HL-60 (cell line): Measurements from ENCODE around the gene NCS1.

Source experiments
- POLR2AphosphoS5 ChIP-seq: IDR thresholded peaks from 2 replicates; pipeline ENCODE4 v1.6.1; 2012; ENCODE audit warnings: low read depth
- REST ChIP-seq: IDR thresholded peaks from 2 replicates; pipeline ENCODE4 v1.6.1; 2012; ENCODE audit warnings: low read depth; ENCODE audit not compliant: insufficient replicate concordance
- SPI1 ChIP-seq: IDR thresholded peaks from 2 replicates; pipeline ENCODE4 v1.6.1; 2012; ENCODE audit warnings: low read depth, mild to moderate bottlenecking, borderline replicate concordance
- TF ChIP-seq, protein P1 (sequence below): IDR thresholded peaks from one replicate; pipeline ENCODE4 v1.5.1; 2011; ENCODE audit warnings: low read length, control low read depth, inconsistent platforms; ENCODE audit not compliant: insufficient read depth

- no peak for TF ChIP-seq POLR2AphosphoS5
- TF ChIP-seq, protein P1, sequence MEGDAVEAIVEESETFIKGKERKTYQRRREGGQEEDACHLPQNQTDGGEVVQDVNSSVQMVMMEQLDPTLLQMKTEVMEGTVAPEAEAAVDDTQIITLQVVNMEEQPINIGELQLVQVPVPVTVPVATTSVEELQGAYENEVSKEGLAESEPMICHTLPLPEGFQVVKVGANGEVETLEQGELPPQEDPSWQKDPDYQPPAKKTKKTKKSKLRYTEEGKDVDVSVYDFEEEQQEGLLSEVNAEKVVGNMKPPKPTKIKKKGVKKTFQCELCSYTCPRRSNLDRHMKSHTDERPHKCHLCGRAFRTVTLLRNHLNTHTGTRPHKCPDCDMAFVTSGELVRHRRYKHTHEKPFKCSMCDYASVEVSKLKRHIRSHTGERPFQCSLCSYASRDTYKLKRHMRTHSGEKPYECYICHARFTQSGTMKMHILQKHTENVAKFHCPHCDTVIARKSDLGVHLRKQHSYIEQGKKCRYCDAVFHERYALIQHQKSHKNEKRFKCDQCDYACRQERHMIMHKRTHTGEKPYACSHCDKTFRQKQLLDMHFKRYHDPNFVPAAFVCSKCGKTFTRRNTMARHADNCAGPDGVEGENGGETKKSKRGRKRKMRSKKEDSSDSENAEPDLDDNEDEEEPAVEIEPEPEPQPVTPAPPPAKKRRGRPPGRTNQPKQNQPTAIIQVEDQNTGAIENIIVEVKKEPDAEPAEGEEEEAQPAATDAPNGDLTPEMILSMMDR = no peak
- no peak for TF ChIP-seq REST
- TF ChIP-seq SPI1 = no peak
Observed at GRCh38 chr9:130143279-130143893, 28.8 kb upstream of the NCS1 start.
